RWPE1 (cell line): ENCODE results near the gene IL4R.
A peak's percentile ranks its signal among the peaks of the same experiment; 100 is the strongest.

ENCODE experiments used
- CTCF ChIA-PET: fragments of 350-600 bp; sonication (Branson Sonifier 250); formaldehyde crosslinking; extraction: SDS; loops from one replicate; lab custom pipeline; 2021; lab: Yijun Ruan, JAX
- POLR2A ChIA-PET: fragments of 400-600 bp; formaldehyde crosslinking; extraction: SDS; loops from one replicate; lab custom pipeline; 2020; ENCODE audit warnings: antibody characterized with exemption; ENCODE audit not compliant: low non-redundant PET; lab: Yijun Ruan, JAX
- DNase-seq: peaks from one replicate; pipeline ENCODE4 v3.0.0; 2012; ENCODE audit warnings: low spot score
- H3K27ac ChIP-seq: fragments of 450-650 bp; 2 replicates; pipeline ENCODE4 v1.5.1; 2017
- TF ChIP-seq, protein P1 (sequence below): fragments of 450-650 bp; conservative IDR thresholded peaks from 2 replicates; pipeline ENCODE4 v1.5.1; 2017; ENCODE audit warnings: low read depth, mild to moderate bottlenecking

IL4R gene

DNA sequence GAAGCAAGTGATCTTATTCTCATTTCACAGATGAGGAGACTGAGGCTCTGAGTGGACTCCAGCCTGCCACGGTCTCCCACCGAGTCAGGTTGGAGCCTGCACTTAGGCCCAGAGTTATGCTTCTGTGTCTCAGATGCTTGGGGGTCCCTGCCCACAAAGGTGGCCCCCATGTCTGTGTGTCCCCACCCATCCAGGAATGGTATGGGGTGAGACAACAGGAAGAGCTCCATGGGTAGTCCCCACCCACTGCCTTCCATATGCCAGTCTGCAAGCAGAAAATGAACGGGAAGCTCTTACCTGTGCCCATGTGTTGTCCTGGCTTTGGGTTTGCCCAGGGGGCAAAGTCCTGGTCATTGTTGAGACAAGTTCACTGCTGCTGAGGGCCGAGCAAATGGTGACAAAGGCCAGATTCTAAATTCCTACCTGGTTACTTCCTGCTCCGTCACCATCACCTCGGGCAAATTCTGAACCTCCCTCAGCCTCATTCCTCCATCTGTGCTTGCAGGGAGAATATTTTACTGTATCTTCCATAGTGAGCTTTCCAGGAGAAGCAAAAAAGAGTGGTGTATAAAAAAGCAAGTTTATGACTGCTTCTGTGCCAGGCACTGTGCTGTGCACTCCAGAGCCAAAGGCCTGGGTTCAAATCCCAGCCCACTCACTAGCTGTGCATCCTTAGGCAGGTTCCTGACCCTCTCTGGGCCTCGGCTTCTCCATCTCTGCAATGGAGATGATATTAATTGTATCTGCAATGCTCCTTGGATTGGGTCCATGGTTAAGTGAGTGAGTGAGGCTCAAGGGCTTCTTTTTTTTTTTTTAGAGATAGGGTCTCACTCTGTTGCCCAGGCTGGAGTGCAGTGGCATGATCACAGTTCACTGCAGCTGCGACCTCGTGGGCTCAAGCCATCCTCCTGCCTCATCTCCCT lies 9.3 kb downstream of the IL4R start:
- peak overlapping the region; percentile 98 for H3K27ac ChIP-seq
- DNase-seq, result peak; percentile 71
- TF ChIP-seq, protein P1, sequence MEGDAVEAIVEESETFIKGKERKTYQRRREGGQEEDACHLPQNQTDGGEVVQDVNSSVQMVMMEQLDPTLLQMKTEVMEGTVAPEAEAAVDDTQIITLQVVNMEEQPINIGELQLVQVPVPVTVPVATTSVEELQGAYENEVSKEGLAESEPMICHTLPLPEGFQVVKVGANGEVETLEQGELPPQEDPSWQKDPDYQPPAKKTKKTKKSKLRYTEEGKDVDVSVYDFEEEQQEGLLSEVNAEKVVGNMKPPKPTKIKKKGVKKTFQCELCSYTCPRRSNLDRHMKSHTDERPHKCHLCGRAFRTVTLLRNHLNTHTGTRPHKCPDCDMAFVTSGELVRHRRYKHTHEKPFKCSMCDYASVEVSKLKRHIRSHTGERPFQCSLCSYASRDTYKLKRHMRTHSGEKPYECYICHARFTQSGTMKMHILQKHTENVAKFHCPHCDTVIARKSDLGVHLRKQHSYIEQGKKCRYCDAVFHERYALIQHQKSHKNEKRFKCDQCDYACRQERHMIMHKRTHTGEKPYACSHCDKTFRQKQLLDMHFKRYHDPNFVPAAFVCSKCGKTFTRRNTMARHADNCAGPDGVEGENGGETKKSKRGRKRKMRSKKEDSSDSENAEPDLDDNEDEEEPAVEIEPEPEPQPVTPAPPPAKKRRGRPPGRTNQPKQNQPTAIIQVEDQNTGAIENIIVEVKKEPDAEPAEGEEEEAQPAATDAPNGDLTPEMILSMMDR, result no peak
- CTCF ChIA-PET, result interaction anchor here (0.5 to 0.7 kb wide), 3 partner anchors 16 to 59 kb away, joined by 3 to 5 read pairs (median 3); no protein-coding TSS in a partner anchor
- POLR2A ChIA-PET, result no interaction called here

DNA sequence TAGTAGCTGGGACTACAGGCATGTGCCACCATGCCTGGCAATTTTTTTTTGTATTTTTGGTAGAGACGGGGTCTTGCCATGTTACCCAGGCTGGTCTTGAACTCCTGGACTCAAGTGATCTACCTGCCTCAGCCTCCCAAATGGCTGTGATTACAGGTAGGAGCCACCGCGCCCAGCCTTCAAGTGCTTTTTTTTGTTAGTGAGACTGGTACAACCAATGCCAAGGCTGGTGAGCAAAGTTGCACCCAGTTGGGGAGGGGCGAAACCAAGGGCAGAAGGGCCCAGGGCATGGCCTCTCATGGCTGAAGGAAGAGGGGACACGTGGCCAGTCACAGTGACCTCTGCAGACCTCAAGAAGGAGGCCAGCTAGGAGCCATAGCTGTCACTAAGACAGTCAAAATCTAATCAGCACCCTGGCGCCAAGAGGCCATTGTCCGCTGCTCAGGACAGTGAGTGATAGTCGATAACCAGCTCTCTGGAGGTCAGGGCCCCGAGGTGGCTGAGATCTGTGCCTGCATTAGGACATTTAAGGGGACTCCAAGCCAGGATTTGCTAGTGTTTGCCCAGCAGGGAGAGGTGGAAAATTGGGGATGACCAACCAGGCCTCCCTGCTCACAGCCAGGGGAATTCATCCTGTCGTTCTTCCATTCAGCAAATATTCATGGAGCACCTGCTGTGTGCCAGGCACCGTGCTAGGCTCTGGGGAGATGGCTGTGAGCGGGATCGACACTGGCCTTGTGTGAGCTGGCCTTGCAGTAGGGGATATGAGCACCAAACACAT lies 10.2 kb downstream of the IL4R start:
- DNase-seq, result no peak
- CTCF ChIA-PET, result interaction anchor here (0.6 to 0.7 kb wide), 2 partner anchors 27 to 59 kb away, joined by 3 read pairs; no protein-coding TSS in a partner anchor
- POLR2A ChIA-PET, result no interaction called here
- peak overlapping the region; percentile 98 for H3K27ac ChIP-seq
- TF ChIP-seq, protein P1, result no peak

DNA sequence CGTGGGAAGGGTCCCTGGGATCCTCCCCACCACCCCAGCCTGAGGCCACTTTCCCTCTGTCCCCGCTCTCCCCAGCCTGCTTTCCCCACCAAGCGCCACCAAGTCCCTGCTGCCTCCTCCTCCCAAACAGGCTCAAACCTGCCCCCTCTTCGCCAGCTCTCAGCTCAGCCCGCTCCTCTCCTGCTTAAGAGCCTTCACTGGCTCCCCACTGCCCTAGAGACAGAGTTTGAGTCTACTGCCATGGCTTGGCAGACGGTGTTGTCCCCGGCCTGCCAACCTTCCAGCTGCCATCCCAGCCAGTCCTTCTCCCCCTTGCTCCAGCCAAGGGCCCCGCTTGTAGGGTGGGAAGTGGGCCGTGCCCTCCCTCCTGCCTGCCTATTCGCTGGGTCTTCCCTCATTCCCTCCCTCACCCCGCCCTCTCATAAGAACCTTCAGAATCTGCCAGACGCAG lies 11.1 kb downstream of the IL4R start:
- no peak for DNase-seq
- ChIA-PET CTCF (no interaction called here), POLR2A (no interaction called here)
- TF ChIP-seq, protein P1, result no peak
- peak overlapping the region; percentile 98 for H3K27ac ChIP-seq

DNA sequence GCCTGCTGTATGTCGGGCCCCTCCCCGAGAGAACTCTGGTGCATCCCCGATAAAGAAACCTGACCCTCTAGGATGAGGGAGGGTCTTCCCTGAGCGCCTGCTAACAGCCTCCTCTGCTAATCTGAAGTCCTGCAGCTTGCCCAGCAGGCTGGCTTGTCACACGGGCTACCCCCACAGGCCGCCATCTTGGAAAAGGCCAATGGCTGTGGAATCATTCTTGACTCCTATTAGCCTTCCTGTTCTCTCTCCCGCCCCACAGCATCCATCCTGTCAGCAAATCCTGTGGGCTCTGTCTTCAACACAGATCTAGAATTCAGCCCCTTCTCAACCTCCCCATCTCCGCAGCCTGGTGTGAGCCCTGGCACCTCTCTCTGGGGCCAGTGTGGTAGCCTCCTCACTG lies 12.0 kb downstream of the IL4R start:
- DNase-seq, result no peak
- ChIA-PET POLR2A (no interaction called here), CTCF (no interaction called here)
- TF ChIP-seq, protein P1, result no peak
- peak overlapping the region; percentile 98 for H3K27ac ChIP-seq

DNA sequence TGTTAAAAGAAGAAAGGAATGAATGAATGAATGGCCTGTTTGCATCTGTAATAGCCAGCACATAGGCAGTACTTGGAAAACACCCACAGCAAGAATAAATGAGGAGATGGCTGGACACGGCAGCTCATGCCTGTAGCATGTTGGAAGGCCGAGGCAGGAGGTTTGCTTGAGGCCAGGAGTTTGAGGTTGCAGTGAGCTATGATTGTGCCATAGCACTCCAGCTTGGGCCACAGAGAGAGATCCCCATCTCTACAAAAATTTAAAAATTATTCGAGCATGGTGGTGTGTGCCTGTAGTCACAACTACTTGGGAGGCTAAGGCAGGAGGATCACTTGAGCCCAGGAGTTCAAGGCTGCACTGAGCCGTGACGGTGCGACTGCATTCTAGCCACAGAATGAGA lies 12.5 kb downstream of the IL4R start:
- TF ChIP-seq, protein P1, result no peak
- CTCF ChIA-PET, result no interaction called here
- no peak for DNase-seq
- POLR2A ChIA-PET, result no interaction called here
- peak overlapping the region; percentile 98 for H3K27ac ChIP-seq
